K562 (cell line): ENCODE results near the gene FEM1B. TPM values are rescaled to one million over a fixed set of nuclear protein-coding genes. Genes with fewer than 3 reads are reported as not detected.

Experiments
- ATF1 ChIP-seq, 2 experiments: fragments of 450-650 bp in 1 of 2; IDR thresholded peaks; 2 replicates each; pipeline ENCODE4 v1.6.1; 2016; ENCODE audit warnings: missing compliant biosample characterization in 1 of 2, missing genetic modification characterization in 1 of 2
- DPF2 ChIP-seq: fragments of 450-650 bp; IDR thresholded peaks from 2 replicates; pipeline ENCODE4 v1.6.1; 2016
- E2F4 ChIP-seq: sonication (generic); formaldehyde crosslinking; IDR thresholded peaks from 2 replicates; pipeline ENCODE4 v1.8.0; 2022; ENCODE audit warnings: mild to moderate bottlenecking, low read depth, missing genetic modification reagents
- GABPB1 ChIP-seq: sonication (generic); formaldehyde crosslinking; IDR thresholded peaks from 2 replicates; pipeline ENCODE4 v1.8.0; 2022; ENCODE audit warnings: mild to moderate bottlenecking, missing genetic modification reagents
- GATA2 ChIP-seq: sonication (generic); formaldehyde crosslinking; IDR thresholded peaks from 2 replicates; pipeline ENCODE4 v1.4.0; 2020; ENCODE audit warnings: mild to moderate bottlenecking, missing genetic modification reagents
- HMGXB4 ChIP-seq: sonication (generic); formaldehyde crosslinking; IDR thresholded peaks from 2 replicates; pipeline ENCODE4 v1.8.1; 2023; ENCODE audit warnings: mild to moderate bottlenecking, missing genetic modification reagents
- HSF4 ChIP-seq: fragments of 250-450 bp; sonication (Bioruptor Pico); IDR thresholded peaks from 2 replicates; pipeline ENCODE4 v2.1.2; 2022; ENCODE audit warnings: mild to moderate bottlenecking, moderate library complexity, borderline replicate concordance
- JUNB ChIP-seq: fragments of 450-650 bp; formaldehyde crosslinking; conservative IDR thresholded peaks from 2 replicates; pipeline ENCODE4 v1.4.0; 2020; ENCODE audit warnings: mild to moderate bottlenecking
- KLF16 ChIP-seq: IDR thresholded peaks from 2 replicates; pipeline ENCODE4 v1.6.1; 2016; ENCODE audit warnings: antibody characterized with exemption
- MCM5 ChIP-seq: fragments of 450-650 bp; IDR thresholded peaks from 2 replicates; pipeline ENCODE4 v1.6.1; 2016; ENCODE audit warnings: low read depth
- MXI1 ChIP-seq: IDR thresholded peaks from 2 replicates; pipeline ENCODE4 v1.6.1; 2011; ENCODE audit warnings: low read depth, mild to moderate bottlenecking, improper control_type of control experiment, low read length
- NBN ChIP-seq: fragments of 450-650 bp; IDR thresholded peaks from 2 replicates; pipeline ENCODE4 v1.6.1; 2016; ENCODE audit warnings: low read depth, mild to moderate bottlenecking
- NFE2L1 ChIP-seq: fragments of 450-650 bp; IDR thresholded peaks from 2 replicates; pipeline ENCODE4 v1.6.1; 2016; ENCODE audit warnings: missing genetic modification characterization, low read depth, mild to moderate bottlenecking, missing compliant biosample characterization, moderate library complexity, borderline replicate concordance
- POLR3A ChIP-seq: IDR thresholded peaks from 2 replicates; pipeline ENCODE4 v1.6.1; 2011; ENCODE audit warnings: borderline replicate concordance, mild to moderate bottlenecking, moderate library complexity; ENCODE audit not compliant: insufficient read length, insufficient read depth; ENCODE audit errors: extremely low read depth
- RBFOX2 ChIP-seq: fragments of 200-400 bp; formaldehyde crosslinking; IDR thresholded peaks from 2 replicates; pipeline ENCODE4 v1.6.1; 2017; ENCODE audit warnings: low read depth, mild to moderate bottlenecking, low read length, moderate library complexity
- RBM34 ChIP-seq: fragments of 200-400 bp; formaldehyde crosslinking; IDR thresholded peaks from 2 replicates; pipeline ENCODE4 v1.6.1; 2018; ENCODE audit warnings: low read length, borderline replicate concordance; ENCODE audit not compliant: insufficient read depth
- SMARCC2 ChIP-seq: fragments of 450-650 bp; IDR thresholded peaks from 2 replicates; pipeline ENCODE4 v1.6.1; 2017; ENCODE audit warnings: antibody characterized with exemption, moderate library complexity, mild to moderate bottlenecking, low read depth
- ZBTB1 ChIP-seq: sonication (generic); formaldehyde crosslinking; IDR thresholded peaks from 2 replicates; pipeline ENCODE4 v1.8.1; 2023; ENCODE audit warnings: missing genetic modification reagents, low read depth, mild to moderate bottlenecking, borderline replicate concordance
- ZBTB26 ChIP-seq: fragments of 450-650 bp; formaldehyde crosslinking; IDR thresholded peaks from 2 replicates; pipeline ENCODE4 v1.4.0; 2022; ENCODE audit warnings: missing genetic modification characterization
- ZBTB9 ChIP-seq: fragments of 450-650 bp; formaldehyde crosslinking; IDR thresholded peaks from 2 replicates; pipeline ENCODE4 v1.4.0; 2020; ENCODE audit warnings: mild to moderate bottlenecking, moderate library complexity
- ZFP36 ChIP-seq: fragments of 150-350 bp; IDR thresholded peaks from 2 replicates; pipeline ENCODE4 v1.6.1; 2018; ENCODE audit warnings: low read length, low read depth; ENCODE audit not compliant: partially characterized antibody
- ZNF75A ChIP-seq: fragments of 450-650 bp; formaldehyde crosslinking; IDR thresholded peaks from 2 replicates; pipeline ENCODE4 v1.4.0; 2020; ENCODE audit warnings: mild to moderate bottlenecking
- ZNF830 ChIP-seq: fragments of 250-450 bp; sonication (Bioruptor Pico); IDR thresholded peaks from 2 replicates; pipeline ENCODE4 v1.5.0; 2021; ENCODE audit warnings: mild to moderate bottlenecking
- polyA plus RNA-seq, 8 experiments: library from polyadenylated mRNA; depleted of rRNA in 4 of 8; stranded (reverse) in 5 of 8; unstranded in 3 of 8; fragments of >200 nt; fragmentation: Nextera tagmentation in 2 of 8; fragmentation: Illumina TruSeq in 1 of 8; extraction: Ambion mirVana in 2 of 8; extraction: Trizol in 1 of 8; gene quantifications; 2 replicates each; pipeline versions ENCODE4 v1.2.1 to v1.2.3, GENCODE V29; 2011 to 2014; ENCODE audit warnings: inconsistent platforms in 1 of 8, missing spikeins in 1 of 8
- total RNA-seq, 7 experiments: library from RNA; depleted of rRNA in 6 of 7; stranded (reverse); fragments of >200 nt in 6 of 7; fragmentation: Illumina TruSeq in 2 of 7; extraction: Trizol in 2 of 7; gene quantifications; 2 replicates each; pipeline versions ENCODE4 v1.2.1 to v1.2.3, GENCODE V29; 2011 to 2021; ENCODE audit warnings: low replicate concordance in 1 of 7

FEM1B gene
- total and polyA plus RNA-seq, 9 of the 15 experiments (the other 6 are each of a cell fraction or from before 2014, with no cell fraction given): 5.9 to 61.6 (median 20.1) TPM

GRCh38 chr15:68229386-68230156, 48.0 kb upstream of the FEM1B start, which contains the start of gene CLN6 (continued):
- TF ChIP-seq ZBTB26: no peak
- TF ChIP-seq MXI1: peak; percentile 80
- TF ChIP-seq RBM34: 0 out of 2 replicates have a peak, but pooled peaks have one; percentile 13
- no peak for TF ChIP-seq ZNF75A (CRISPR knock-in tag)
- no peak for TF ChIP-seq GATA2 (CRISPR knock-in tag)
- no peak for TF ChIP-seq HSF4
- TF ChIP-seq RBFOX2: peak; percentile 92
- TF ChIP-seq DPF2: peak; percentile 24; the same call in 1 of the 2 replicates
- no peak for TF ChIP-seq MCM5
- no peak for TF ChIP-seq POLR3A
- TF ChIP-seq ZBTB1: no peak; the same call in 1 of the 2 replicates
- no peak; the same call in 1 of the 2 replicates for TF ChIP-seq NBN
- no peak for TF ChIP-seq SMARCC2
- TF ChIP-seq ZBTB9: peak; percentile 29; the same call in 1 of the 2 replicates
- 0 out of 2 replicates have a peak, but pooled peaks have one; percentile 54 for TF ChIP-seq E2F4 (CRISPR knock-in tag)
- peak; percentile 39; the same call in 1 of the 2 replicates for TF ChIP-seq GABPB1 (CRISPR knock-in tag)
- TF ChIP-seq ZFP36: no peak
- TF ChIP-seq KLF16: peak; percentile 81
- no peak; the same call in 1 of the 2 replicates for TF ChIP-seq HMGXB4 (CRISPR knock-in tag)
- no peak for TF ChIP-seq JUNB (CRISPR knock-in tag)
- no peak for TF ChIP-seq ATF1 (CRISPR knock-in tag; IDR thresholded peaks at IDR 0.05)
- peak; percentile 22; the same call in 1 of the 2 replicates for TF ChIP-seq ATF1 (tag; IDR thresholded peaks at IDR 0.05)
- no peak for TF ChIP-seq ZNF830 (CRISPR knock-in tag)
- TF ChIP-seq NFE2L1 (tag): no peak
